ENCODE measurements around the gene GUCY2C.

GUCY2C gene

DNA sequence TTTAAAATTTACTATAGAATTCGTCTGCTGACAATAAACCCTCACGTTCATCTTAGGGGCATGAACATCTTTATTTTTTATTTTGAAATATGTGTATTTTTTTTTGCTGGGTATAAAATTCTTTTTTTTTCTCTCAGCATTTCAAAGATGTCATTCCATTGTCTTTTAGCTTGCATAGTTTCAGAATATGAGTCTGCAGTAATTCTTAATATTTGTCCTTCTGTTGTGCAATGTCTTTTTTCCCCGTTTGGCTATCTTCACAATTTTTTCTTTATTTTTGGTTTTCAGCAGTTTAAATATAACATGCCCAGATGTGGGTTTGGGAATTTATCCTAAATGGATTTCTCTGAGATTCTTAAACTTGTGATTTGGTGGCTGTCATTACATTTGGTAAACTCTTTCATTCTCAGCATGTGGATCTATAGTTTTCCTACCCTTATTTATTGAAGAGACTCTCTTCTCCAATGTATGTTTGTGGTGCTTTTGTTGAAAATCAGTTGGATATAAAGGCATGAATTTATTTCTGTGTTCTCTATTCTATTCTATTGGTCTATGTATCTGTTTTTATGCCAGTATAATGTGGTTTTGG, 90.9 kb downstream of the GUCY2C start:
- Histone ChIP-seq H3K27ac (ENCODE audit: low read length) (no peak overlapping the region), H3K9me3 (ENCODE audit: insufficient read depth, low read length, severe bottlenecking) (peaks cover 17% of the 10 kb centered on the region), H3K36me3 (ENCODE audit: insufficient read depth, low read length) (no peaks in the 10 kb centered on the region), H3K79me2 (ENCODE audit: insufficient read depth, low read length) (no peaks in the 10 kb centered on the region), H3K4me1 (ENCODE audit: insufficient read depth, low read length) (no peaks in the 10 kb centered on the region), H3K9ac (ENCODE audit: low read depth, low read length) (no peak overlapping the region), H3K27me3 (ENCODE audit: insufficient read depth, low read length, poor library complexity) (no peaks in the 10 kb centered on the region), H4K20me1 (ENCODE audit: insufficient read depth, low read length) (no peaks in the 10 kb centered on the region), H2AFZ (ENCODE audit: low read depth, low read length) (no peak overlapping the region), H3K4me2 (ENCODE audit: insufficient read depth, low read length) (no peak overlapping the region), H3K4me3 (ENCODE audit: low read depth in 1 of 2, low read length in 2 of 2) (no peak overlapping the region)
- no peak for ATAC-seq (ENCODE audit: insufficient read depth, low read depth)
- no peak for DNase-seq
- no peak for TF ChIP-seq EZH2 (IDR thresholded peaks at IDR 0.05; ENCODE audit: borderline replicate concordance, low read depth, low read length, severe bottlenecking)
- TF ChIP-seq, protein P1, sequence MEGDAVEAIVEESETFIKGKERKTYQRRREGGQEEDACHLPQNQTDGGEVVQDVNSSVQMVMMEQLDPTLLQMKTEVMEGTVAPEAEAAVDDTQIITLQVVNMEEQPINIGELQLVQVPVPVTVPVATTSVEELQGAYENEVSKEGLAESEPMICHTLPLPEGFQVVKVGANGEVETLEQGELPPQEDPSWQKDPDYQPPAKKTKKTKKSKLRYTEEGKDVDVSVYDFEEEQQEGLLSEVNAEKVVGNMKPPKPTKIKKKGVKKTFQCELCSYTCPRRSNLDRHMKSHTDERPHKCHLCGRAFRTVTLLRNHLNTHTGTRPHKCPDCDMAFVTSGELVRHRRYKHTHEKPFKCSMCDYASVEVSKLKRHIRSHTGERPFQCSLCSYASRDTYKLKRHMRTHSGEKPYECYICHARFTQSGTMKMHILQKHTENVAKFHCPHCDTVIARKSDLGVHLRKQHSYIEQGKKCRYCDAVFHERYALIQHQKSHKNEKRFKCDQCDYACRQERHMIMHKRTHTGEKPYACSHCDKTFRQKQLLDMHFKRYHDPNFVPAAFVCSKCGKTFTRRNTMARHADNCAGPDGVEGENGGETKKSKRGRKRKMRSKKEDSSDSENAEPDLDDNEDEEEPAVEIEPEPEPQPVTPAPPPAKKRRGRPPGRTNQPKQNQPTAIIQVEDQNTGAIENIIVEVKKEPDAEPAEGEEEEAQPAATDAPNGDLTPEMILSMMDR (IDR thresholded peaks at IDR 0.05; ENCODE audit: borderline replicate concordance, extremely low read depth, low read length, poor library complexity, severe bottlenecking): no peak

DNA sequence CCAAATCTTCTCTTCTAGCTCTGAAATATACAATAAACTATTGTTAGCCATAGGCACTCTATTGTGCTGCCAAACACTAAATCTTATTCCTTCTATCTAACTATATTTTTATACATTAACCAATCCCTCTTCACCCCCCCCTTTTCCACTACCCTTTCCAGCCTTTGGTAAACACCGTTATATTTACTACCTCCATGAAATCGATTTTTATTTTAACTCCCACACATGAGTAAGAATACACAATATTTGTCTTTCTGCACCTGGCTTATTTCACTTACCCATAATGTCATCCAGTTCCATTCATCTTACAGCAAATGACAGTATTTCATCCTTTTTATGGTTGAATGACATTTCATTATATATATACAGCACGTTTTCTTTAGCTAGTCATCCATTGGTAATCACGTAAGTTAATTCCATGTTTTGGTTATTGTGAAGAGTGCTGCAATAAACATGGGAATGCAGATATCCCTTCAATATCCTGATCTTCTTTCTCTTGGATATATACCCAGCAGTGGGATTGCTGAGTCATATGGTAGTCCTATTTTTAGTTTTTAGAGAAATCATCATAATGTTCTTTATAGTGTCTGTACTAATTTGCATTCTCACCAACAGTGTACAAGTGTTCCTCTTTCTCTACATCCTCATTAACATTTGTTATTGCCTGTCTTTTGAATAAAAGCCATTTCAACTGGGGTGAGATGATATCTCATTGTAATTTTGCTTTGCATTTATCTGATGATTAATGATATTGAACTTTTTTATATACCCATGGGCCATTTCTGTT, 94.5 kb downstream of the GUCY2C start:
- Histone ChIP-seq H3K4me2 (ENCODE audit: insufficient read depth, low read length) (no peak overlapping the region), H3K27me3 (ENCODE audit: insufficient read depth, low read length, poor library complexity) (no peaks in the 10 kb centered on the region), H4K20me1 (ENCODE audit: insufficient read depth, low read length) (no peaks in the 10 kb centered on the region), H3K4me3 (ENCODE audit: low read depth in 1 of 2, low read length in 2 of 2) (no peak overlapping the region), H2AFZ (ENCODE audit: low read depth, low read length) (no peak overlapping the region), H3K9me3 (ENCODE audit: insufficient read depth, low read length, severe bottlenecking) (peaks cover 17% of the 10 kb centered on the region), H3K36me3 (ENCODE audit: insufficient read depth, low read length) (no peaks in the 10 kb centered on the region), H3K4me1 (ENCODE audit: insufficient read depth, low read length) (no peaks in the 10 kb centered on the region), H3K9ac (ENCODE audit: low read depth, low read length) (no peak overlapping the region), H3K27ac (ENCODE audit: low read length) (no peak overlapping the region), H3K79me2 (ENCODE audit: insufficient read depth, low read length) (no peaks in the 10 kb centered on the region)
- ATAC-seq (ENCODE audit: insufficient read depth, low read depth) (no peak), DNase-seq (no peak)
- TF ChIP-seq, protein P1 (IDR thresholded peaks at IDR 0.05; ENCODE audit: borderline replicate concordance, extremely low read depth, low read length, poor library complexity, severe bottlenecking): no peak
- TF ChIP-seq EZH2 (IDR thresholded peaks at IDR 0.05; ENCODE audit: borderline replicate concordance, low read depth, low read length, severe bottlenecking): no peak

DNA sequence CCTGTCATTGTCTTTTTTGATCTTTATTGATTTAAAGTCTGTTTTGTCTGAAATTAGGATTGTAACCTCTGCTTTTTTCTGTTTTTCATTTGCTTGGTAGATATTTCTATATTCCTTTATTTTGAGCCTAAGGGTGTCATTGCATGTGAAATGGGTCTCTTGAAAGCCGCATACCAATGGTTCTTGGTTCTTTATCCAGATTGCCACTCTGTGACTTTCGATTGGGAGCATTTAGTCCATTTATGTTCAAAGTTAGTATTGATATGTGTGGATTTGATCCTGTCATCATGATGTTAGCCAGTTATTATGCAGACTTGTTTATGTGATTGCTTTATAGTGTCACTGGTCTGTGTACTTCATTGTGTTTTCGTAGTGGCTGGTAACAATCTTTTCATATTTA, 98.9 kb downstream of the GUCY2C start:
- DNase-seq (no peak), ATAC-seq (ENCODE audit: insufficient read depth, low read depth) (no peak)
- H3K4me2 ChIP-seq (ENCODE audit: insufficient read depth, low read length): no peak overlapping the region
- H3K27me3 ChIP-seq (ENCODE audit: insufficient read depth, low read length, poor library complexity): no peaks in the 10 kb centered on the region
- no peak overlapping the region for H3K27ac ChIP-seq (ENCODE audit: low read length)
- no peaks in the 10 kb centered on the region for H4K20me1 ChIP-seq (ENCODE audit: insufficient read depth, low read length)
- no peaks in the 10 kb centered on the region for H3K9me3 ChIP-seq (ENCODE audit: insufficient read depth, low read length, severe bottlenecking)
- TF ChIP-seq, protein P1 (IDR thresholded peaks at IDR 0.05; ENCODE audit: borderline replicate concordance, extremely low read depth, low read length, poor library complexity, severe bottlenecking): no peak
- no peak for TF ChIP-seq EZH2 (IDR thresholded peaks at IDR 0.05; ENCODE audit: borderline replicate concordance, low read depth, low read length, severe bottlenecking)
- no peaks in the 10 kb centered on the region for H3K79me2 ChIP-seq (ENCODE audit: insufficient read depth, low read length)
- H3K9ac ChIP-seq (ENCODE audit: low read depth, low read length): no peak overlapping the region
- no peak overlapping the region for H3K4me3 ChIP-seq (ENCODE audit: low read depth in 1 of 2, low read length in 2 of 2)
- H2AFZ ChIP-seq (ENCODE audit: low read depth, low read length): no peak overlapping the region
- H3K36me3 ChIP-seq (ENCODE audit: insufficient read depth, low read length): no peaks in the 10 kb centered on the region
- H3K4me1 ChIP-seq (ENCODE audit: insufficient read depth, low read length): no peaks in the 10 kb centered on the region
